CD14-positive monocyte (primary cell): ENCODE data around the gene ARSK. TPM values are rescaled to one million over a fixed set of nuclear protein-coding genes. Genes with fewer than 3 reads are reported as not detected.

Experiments
- DNase-seq, 3 donors: peaks; one replicate each; pipeline ENCODE4 v3.0.0-alpha.2; 2011 to 2022
- H2AFZ ChIP-seq: 2 replicates; pipeline ENCODE4 v1.6.0; 2012; ENCODE audit warnings: mild to moderate bottlenecking, low read depth, low read length, inconsistent platforms; ENCODE audit not compliant: insufficient read depth, poor library complexity, severe bottlenecking
- H3K27ac ChIP-seq, 2 donors: 1 replicate in 1 of 2; 2 replicates in 1 of 2; pipeline ENCODE4 v1.5.1; 2012 to 2013; ENCODE audit warnings: low read length in 2 of 2, control low read depth in 1 of 2, inconsistent platforms in 1 of 2, low read depth in 1 of 2, mild to moderate bottlenecking in 1 of 2
- H3K27me3 ChIP-seq, 2 donors: one replicate each; pipeline versions ENCODE4 v1.6.0 to v1.6.1; 2011 to 2013; ENCODE audit warnings: low read length in 2 of 2; ENCODE audit not compliant: control insufficient read depth in 2 of 2, insufficient read depth in 2 of 2
- H3K36me3 ChIP-seq, 2 donors: replicated peaks in 1 of 2; 1 replicate in 1 of 2; 2 replicates in 1 of 2; pipeline versions ENCODE4 v1.5.1 to v1.6.1; 2012 to 2013; ENCODE audit warnings: low read length in 2 of 2, control low read depth in 1 of 2, inconsistent platforms in 1 of 2, mild to moderate bottlenecking in 1 of 2; ENCODE audit not compliant: insufficient read depth in 2 of 2, control insufficient read depth in 1 of 2
- H3K4me1 ChIP-seq, 2 donors: 1 replicate in 1 of 2; 2 replicates in 1 of 2; pipeline versions ENCODE4 v1.5.1 to v1.6.1; 2012 to 2013; ENCODE audit warnings: low read length in 2 of 2, control low read depth in 1 of 2, inconsistent platforms in 1 of 2, mild to moderate bottlenecking in 1 of 2, moderate library complexity in 1 of 2; ENCODE audit not compliant: insufficient read depth in 2 of 2, control insufficient read depth in 1 of 2
- H3K4me2 ChIP-seq: replicated peaks from 2 replicates; pipeline ENCODE3; 2012; ENCODE audit warnings: low read length, moderate library complexity, mild to moderate bottlenecking; ENCODE audit not compliant: poor library complexity, severe bottlenecking; ENCODE audit errors: extremely low read depth
- H3K4me3 ChIP-seq, 3 experiments: fragments of 200-600 bp in 1 of 3; sonication (generic) in 1 of 3; replicated peaks in 1 of 3; 1 replicate in 2 of 3; 2 replicates in 1 of 3; pipeline ENCODE4 v1.5.1; 2011 to 2013; ENCODE audit warnings: low read length in 3 of 3, mild to moderate bottlenecking in 3 of 3, control low read depth in 2 of 3, low read depth in 2 of 3, inconsistent platforms in 1 of 3, moderate library complexity in 1 of 3
- H3K79me2 ChIP-seq: 2 replicates; pipeline ENCODE4 v1.6.0; 2012; ENCODE audit warnings: mild to moderate bottlenecking, control low read depth, inconsistent platforms, low read length, moderate library complexity; ENCODE audit not compliant: insufficient read depth
- H3K9ac ChIP-seq: 2 replicates; pipeline ENCODE4 v1.6.0; 2017; ENCODE audit warnings: low read length, mild to moderate bottlenecking; ENCODE audit not compliant: insufficient read depth, poor library complexity, severe bottlenecking
- H3K9me3 ChIP-seq, 2 donors: replicated peaks in 1 of 2; 1 replicate in 1 of 2; 2 replicates in 1 of 2; pipeline versions ENCODE4 v1.5.1 to v1.6.1; 2012 to 2013; ENCODE audit warnings: low read length in 2 of 2, control low read depth in 1 of 2; ENCODE audit not compliant: control insufficient read depth in 1 of 2, insufficient read depth in 1 of 2
- H4K20me1 ChIP-seq: 2 replicates; pipeline ENCODE4 v1.6.0; 2012; ENCODE audit warnings: mild to moderate bottlenecking, low read length, control low read depth, moderate library complexity; ENCODE audit not compliant: insufficient read depth
- H3K27ac Mint-ChIP-seq, 7 donors: one replicate each; pipeline ENCODE4 v1.8.0; 2020; ENCODE audit warnings: mild to moderate bottlenecking in 7 of 7, mixed read lengths in 7 of 7, moderate library complexity in 6 of 7, inconsistent platforms in 2 of 7
- H3K27me3 Mint-ChIP-seq, 3 donors: one replicate each; pipeline ENCODE4 v1.8.0; 2021 to 2022; ENCODE audit warnings: low read depth in 3 of 3, mild to moderate bottlenecking in 3 of 3, mixed read lengths in 3 of 3, moderate library complexity in 3 of 3, inconsistent platforms in 1 of 3
- H3K36me3 Mint-ChIP-seq, 2 donors: one replicate each; pipeline ENCODE4 v1.8.0; 2020; ENCODE audit warnings: mixed read lengths in 2 of 2, inconsistent platforms in 1 of 2, mild to moderate bottlenecking in 1 of 2
- H3K4me1 Mint-ChIP-seq: one replicate; pipeline ENCODE4 v1.8.0; 2020; ENCODE audit warnings: mild to moderate bottlenecking, mixed read lengths
- H3K4me3 Mint-ChIP-seq, 2 donors: one replicate each; pipeline ENCODE4 v1.8.0; 2020; ENCODE audit warnings: mild to moderate bottlenecking in 2 of 2, mixed read lengths in 2 of 2, moderate library complexity in 1 of 2
- H3K9me3 Mint-ChIP-seq, 7 donors: one replicate each; pipeline ENCODE4 v1.8.0; 2020 to 2022; ENCODE audit warnings: mixed read lengths in 7 of 7, mild to moderate bottlenecking in 6 of 7, moderate library complexity in 6 of 7, inconsistent platforms in 2 of 7
- WGBS: methylation state at CpG from one replicate; pipeline ENCODE4 v1.1.5; 2013; ENCODE audit warnings: missing lambda C conversion rate; ENCODE audit not compliant: insufficient coverage; 5-methylcytosine and 5-hydroxymethylcytosine counted together
- intact Hi-C, 2 donors: fragments of 100-400 bp; cut with micrococcal nuclease; formaldehyde crosslinking; loops; one replicate each; pipeline versions ENCODE4 v1.15.0 to v1.15.1; 2023
- polyA plus RNA-seq, 3 donors: library from polyadenylated mRNA; depleted of rRNA in 1 of 3; unstranded in 2 of 3; stranded (reverse) in 1 of 3; fragments of 300-500 nt in 2 of 3; fragments of >200 nt in 1 of 3; fragmentation: Illumina TruSeq in 2 of 3; gene quantifications; 1 replicate in 2 of 3; 2 replicates in 1 of 3; pipeline ENCODE4 v1.2.3, GENCODE V29; 2012 to 2021
- TF ChIP-seq, protein P1 (sequence below): fragments of 200-600 bp; IDR thresholded peaks from one replicate; pipeline ENCODE4 v1.8.0; 2022; ENCODE audit warnings: antibody characterized with exemption, mild to moderate bottlenecking

Gene ARSK
- polyA plus RNA-seq, 3 donors = 0.67 to 1.3 (median 1.3) TPM

DNA sequence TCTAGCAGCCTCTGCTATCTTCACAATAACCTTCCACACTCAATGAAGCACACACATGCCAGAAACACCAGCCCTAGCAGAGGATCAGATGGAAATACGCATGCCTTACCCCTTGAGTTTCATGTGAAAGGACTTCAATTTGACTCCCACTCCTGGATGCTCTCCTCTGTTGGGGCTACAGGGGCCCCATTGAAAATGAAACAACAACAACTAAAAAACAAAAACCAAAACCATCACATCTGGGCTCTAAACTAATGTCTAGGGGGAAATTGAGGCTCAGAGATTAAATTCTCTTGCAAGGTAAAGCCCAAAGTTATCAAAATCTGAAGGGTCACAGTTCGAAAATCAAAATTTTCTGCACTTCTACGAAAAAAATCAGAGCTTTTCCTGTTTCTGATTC, 83.7 kb downstream of the ARSK start:
- intact Hi-C loops = no loop called here

DNA sequence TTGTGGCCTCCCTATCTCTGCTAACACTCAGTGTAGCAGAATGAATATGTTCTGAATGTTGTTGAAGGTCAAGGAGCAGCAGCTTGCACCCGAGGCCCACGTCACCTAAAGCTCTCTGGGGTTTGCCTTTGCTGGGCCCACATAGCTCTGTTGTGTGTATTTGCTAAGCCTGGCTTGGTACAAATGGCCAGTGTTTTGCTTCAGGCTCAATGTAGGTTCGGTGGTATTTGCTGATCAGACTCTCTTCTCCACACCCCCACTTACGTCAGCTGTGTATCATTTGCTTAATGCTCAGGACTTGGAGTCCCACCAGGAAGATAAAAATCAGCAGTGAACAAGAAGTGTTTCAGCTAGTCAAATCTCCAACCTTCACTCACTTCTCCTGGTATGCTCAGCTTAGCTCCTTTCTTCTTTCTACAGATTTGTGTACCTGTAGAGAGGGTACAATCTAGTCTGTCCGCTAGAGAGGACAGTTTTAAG, 86.9 kb downstream of the ARSK start:
- Histone ChIP-seq H3K4me1 (peaks cover 2 to 7% of the 10 kb centered on the region in 2 donors), H3K4me2 (no peak overlapping the region), H4K20me1 (no peaks in the 10 kb centered on the region), H3K27ac (no peak overlapping the region), H3K36me3 (no peaks in the 10 kb centered on the region), H3K9ac (no peak overlapping the region), H2AFZ (no peak overlapping the region), H3K27me3 (no peaks in the 10 kb centered on the region), H3K9me3 (no peaks in the 10 kb centered on the region), H3K79me2 (no peaks in the 10 kb centered on the region), H3K4me3 (no peak overlapping the region)
- no peak for DNase-seq
- no peaks in the 10 kb centered on the region for H3K36me3 Mint-ChIP-seq
- TF ChIP-seq, protein P1, sequence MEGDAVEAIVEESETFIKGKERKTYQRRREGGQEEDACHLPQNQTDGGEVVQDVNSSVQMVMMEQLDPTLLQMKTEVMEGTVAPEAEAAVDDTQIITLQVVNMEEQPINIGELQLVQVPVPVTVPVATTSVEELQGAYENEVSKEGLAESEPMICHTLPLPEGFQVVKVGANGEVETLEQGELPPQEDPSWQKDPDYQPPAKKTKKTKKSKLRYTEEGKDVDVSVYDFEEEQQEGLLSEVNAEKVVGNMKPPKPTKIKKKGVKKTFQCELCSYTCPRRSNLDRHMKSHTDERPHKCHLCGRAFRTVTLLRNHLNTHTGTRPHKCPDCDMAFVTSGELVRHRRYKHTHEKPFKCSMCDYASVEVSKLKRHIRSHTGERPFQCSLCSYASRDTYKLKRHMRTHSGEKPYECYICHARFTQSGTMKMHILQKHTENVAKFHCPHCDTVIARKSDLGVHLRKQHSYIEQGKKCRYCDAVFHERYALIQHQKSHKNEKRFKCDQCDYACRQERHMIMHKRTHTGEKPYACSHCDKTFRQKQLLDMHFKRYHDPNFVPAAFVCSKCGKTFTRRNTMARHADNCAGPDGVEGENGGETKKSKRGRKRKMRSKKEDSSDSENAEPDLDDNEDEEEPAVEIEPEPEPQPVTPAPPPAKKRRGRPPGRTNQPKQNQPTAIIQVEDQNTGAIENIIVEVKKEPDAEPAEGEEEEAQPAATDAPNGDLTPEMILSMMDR = no peak
- intact Hi-C loops = no loop called here
- no peak overlapping the region for H3K4me3 Mint-ChIP-seq
- H3K27me3 Mint-ChIP-seq = peaks cover 0 to 3% (median 0%) of the 10 kb centered on the region in 3 donors
- no peaks in the 10 kb centered on the region for H3K9me3 Mint-ChIP-seq
- 84% methylated on average over 4 of the region's 5 CpGs for WGBS
- H3K27ac Mint-ChIP-seq = no peak overlapping the region
- peaks cover 6% of the 10 kb centered on the region for H3K4me1 Mint-ChIP-seq

More for the DNA sequence above, 83.7 kb downstream of the ARSK start:
- 26% methylated on average over 2 of the region's 3 CpGs for WGBS
- no peak for DNase-seq
- Histone ChIP-seq H2AFZ (no peak overlapping the region), H3K27me3 (no peaks in the 10 kb centered on the region), H3K79me2 (no peaks in the 10 kb centered on the region), H3K36me3 (no peaks in the 10 kb centered on the region), H3K9ac (no peak overlapping the region), H3K4me3 (no peak overlapping the region), H3K4me1 (no peaks in the 10 kb centered on the region), H3K9me3 (no peaks in the 10 kb centered on the region), H4K20me1 (no peaks in the 10 kb centered on the region), H3K27ac (no peak overlapping the region), H3K4me2 (no peak overlapping the region)
- Mint-ChIP-seq H3K4me1 (no peaks in the 10 kb centered on the region), H3K27me3 (peaks cover 0 to 6% (median 2%) of the 10 kb centered on the region in 3 donors), H3K4me3 (no peak overlapping the region), H3K9me3 (no peaks in the 10 kb centered on the region), H3K36me3 (no peaks in the 10 kb centered on the region), H3K27ac (no peak overlapping the region)
- TF ChIP-seq, protein P1 = no peak
